Muscle of arm (tissue), 12 donors: ENCODE measurements around the gene DLG4. TPM values are rescaled to one million over a fixed set of nuclear protein-coding genes. Genes with fewer than 3 reads are reported as not detected.

Experiments used
- DNase-seq: peaks from one replicate; pipeline ENCODE4 v3.0.0-alpha.2; 2013
- polyA plus RNA-seq, 12 donors: library from polyadenylated mRNA; unstranded; fragments of 120-200 nt; gene quantifications; one replicate each; pipeline ENCODE4 v1.2.1, GENCODE V29; 2013; ENCODE audit not compliant: insufficient read length in 12 of 12

Gene DLG4
- polyA plus RNA-seq, 12 donors = 14.8 to 47.6 (median 19.5) TPM; not detected in 1

GRCh38 chr17:7216242-7217112 lies 3.2 kb downstream of the DLG4 start:
- DNase-seq = no peak

DNA sequence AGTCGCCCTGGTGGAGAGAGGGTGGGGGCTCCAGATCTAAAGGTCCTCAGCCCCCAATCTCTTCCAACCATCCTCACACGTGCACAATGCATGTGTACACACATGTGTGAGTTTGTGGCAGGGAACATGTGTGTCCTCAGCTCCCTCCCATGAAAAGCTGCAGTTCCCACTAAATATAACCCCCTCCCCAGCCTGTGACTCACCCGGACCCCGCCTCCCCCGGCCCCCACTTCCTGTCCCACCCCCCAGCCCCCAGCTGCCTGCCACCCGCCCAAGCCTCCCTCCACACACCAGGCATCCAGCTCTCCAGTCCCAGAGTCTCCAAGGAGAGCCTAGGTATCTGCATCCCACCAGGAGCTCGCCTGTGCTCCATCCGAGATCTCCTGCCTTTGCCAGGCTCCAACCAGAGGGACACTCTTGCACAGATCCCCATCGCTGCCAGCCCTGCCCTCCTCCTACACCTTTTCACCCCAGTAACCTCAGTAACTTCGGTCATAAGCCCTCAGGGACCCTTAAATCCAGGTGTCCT lies 3.9 kb downstream of the DLG4 start:
- DNase-seq = no peak

- DNase-seq = peak; percentile 93
Observed at GRCh38 chr17:7215136-7215638, 4.4 kb downstream of the DLG4 start.

DNA sequence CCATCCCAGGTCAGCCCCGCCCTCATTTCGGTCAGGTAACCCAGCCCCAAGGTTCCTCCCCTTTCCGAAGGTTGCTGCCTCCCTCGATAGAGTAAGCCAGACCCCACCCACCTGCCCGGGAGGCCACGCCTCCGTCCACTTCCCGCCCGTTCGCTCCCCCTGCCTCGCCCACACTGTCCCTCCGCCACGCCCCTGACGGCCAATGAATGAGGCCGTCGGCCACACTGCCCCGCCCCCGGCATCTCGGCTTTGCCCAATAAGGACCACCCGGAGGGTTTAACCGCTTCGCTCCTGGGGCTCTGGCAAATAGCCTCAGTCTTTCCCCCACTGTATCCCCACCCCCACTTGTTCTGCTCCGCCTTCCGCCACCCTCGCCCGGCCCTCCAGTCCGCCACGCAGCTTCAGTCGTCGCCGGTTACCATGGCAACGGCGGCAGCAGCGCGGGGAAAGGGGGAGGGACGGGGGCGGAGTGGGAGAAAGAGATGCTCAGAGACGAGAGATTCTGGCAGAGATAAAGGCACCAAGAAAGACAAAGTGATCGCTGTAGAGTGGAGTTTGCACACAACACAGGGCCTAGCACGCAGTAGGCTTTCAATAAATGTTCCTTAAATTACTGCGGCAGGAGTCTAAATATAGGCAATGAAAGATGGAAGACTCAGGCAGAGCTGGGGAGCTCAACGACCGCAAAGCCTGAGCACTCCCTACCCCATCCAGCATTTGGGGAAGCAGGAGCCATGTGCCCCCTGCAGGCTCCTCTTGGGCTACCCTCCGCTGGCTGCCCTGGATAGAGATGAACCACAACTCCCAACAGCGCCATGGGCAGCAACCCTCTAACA lies 5.1 kb downstream of the DLG4 start:
- peak; percentile 99 for DNase-seq

DNA sequence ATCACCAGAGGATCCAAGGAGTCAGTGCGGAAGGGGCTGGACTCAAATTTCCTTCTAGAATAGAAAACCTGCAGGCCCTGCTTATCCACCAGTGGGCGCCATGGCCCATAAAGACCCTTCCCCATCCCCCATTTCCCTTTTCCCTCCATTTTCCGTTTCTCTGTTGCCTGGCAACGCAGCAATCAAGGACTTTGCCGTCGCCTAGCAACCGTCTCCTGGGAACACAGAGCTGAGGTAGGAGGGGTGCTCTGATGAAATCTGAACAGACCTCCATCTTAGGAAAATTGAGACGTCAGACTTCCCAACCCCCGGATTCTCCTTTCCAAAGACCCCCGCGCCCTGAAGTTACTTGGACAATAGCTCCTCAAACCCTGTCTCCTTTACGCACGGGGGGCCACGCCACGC lies 5.7 kb downstream of the DLG4 start:
- peak; percentile 90 for DNase-seq

DNA sequence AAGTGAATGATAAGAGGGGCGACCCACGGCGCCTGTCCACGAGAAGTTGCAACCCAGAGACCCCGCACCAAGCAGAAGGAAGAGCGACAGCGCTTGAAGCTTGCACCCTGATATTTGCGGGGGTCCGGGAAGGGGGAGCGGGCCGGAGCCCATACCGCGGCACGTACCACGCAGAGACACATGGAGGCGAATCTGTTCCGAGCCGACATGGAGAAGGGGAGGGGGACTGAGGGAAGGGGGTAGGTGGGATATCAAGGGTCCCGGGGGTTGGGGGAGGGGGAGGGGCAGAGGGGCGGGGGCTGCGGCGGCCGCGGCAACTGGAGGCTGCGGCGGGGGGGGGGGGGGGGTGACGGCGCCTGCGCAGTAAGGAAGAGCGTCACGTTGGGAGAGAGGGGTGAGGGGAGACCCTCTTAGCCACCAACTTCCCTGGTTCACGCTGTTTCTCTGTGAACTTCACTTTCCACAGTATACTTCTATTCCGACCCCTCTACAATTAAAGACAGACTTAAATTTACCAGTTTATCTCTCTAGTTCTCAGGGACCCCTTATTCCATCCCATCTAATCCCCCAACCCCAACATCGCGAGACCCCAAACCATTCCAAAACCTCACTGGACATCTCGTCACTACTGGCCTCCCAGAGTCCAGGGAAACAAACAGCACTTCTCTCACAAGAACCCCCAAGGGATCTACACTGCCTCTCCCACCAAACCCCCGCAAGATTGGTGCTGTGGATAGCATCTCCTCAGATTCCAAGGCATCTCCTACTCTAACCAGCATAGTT lies 8.0 kb downstream of the DLG4 start:
- DNase-seq = no peak

GRCh38 chr17:7208754-7209460 lies 10.7 kb downstream of the DLG4 start:
- DNase-seq = no peak

GRCh38 chr17:7208027-7208571 lies 11.5 kb downstream of the DLG4 start:
- no peak for DNase-seq

- DNase-seq = no peak
Observed at GRCh38 chr17:7207120-7208001, 12.3 kb downstream of the DLG4 start.

DNA sequence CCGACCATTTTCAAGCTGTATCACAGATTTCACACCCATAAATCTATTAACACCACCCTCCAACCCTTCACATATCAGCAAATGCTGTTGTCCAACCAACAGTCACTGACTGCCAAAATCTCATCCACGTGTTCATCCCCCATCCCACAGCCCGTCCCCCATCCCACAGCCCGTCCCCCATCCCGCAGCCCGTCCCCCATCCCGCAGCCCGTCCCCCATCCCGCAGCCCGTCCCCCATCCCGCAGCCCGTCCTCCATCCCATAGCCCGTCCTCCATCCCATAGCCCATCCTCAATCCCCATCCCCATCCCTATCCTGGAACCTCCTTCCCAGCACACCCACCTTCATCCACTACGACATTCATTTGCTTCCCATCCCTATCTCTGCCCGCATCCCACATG lies 14.1 kb downstream of the DLG4 start:
- DNase-seq = no peak

- peak; percentile 92 for DNase-seq
Observed at GRCh38 chr17:7204828-7205461, 14.7 kb downstream of the DLG4 start.

DNA sequence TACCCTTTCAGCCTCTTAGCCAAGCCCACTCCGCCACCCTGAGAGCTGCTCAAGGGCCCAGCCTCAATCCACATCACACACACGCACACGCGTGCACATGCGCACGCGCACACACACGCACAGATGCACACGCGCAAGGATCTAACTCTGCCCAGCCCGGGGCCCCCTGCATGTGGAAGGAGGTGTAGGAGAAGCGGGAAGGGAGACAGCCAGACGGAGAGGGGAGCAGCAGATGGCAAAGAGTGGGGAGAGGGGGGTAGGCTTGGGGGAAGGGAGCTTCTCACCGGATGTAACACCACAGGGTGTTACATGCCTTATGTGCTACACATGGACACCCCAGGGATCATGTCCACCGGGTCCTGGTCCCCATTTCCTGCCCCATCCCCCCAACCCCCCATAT lies 15.3 kb downstream of the DLG4 start:
- DNase-seq = no peak

DNA sequence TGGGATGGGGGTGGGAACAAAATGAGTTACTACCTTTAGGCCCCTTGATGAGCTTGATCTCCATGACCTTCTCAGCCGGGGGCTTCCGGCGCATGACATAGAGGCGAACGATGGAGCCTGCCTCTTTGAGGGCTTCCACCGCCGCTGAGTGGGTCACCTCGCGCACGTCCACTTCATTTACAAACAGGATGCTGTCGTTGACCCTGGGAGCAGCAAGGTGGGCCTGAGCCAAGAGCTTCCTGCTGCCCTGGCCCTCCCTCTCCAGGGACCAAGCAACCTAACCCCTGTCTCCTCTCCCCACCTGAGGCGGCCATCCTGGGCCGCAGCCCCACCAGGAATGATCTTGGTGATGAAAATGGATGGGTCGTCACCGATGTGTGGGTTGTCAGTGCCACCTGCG lies 16.2 kb downstream of the DLG4 start:
- no peak for DNase-seq

DNA sequence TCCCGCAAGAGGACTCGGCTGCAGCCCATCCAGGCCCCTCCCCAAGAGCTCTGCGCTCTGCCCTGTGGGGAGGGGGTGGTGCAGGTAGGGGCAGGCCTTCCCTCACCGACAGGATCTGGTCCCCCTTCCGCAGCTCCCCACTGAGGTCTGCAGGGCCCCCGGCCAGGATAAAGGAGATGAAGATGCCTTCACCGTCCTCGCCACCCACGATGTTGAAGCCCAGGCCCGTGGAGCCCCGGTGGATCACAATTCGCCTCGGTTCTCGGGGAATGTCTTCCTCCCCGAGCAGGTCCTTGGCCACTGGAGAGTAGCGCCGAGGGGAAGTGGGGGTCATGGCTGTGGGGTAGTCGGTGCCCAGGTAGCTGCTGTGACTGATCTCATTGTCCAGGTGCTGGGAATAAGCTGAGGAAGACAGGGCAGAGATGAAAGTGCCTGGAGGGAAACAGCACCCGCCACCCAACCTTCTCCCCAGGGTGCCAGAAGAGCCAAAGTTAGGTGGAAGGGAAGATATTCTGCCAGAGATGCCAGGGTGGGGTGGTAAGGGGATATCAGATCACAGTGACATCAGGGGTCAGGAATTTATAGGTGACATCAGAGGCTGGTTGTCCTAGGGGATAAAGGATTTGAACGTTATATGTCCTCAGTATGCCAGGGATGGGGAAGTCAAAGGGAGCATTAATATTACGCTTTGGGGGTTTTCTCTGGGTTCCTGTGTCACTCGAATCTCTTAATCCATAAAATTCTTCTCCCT lies 22.8 kb downstream of the DLG4 start:
- DNase-seq = no peak

DNA sequence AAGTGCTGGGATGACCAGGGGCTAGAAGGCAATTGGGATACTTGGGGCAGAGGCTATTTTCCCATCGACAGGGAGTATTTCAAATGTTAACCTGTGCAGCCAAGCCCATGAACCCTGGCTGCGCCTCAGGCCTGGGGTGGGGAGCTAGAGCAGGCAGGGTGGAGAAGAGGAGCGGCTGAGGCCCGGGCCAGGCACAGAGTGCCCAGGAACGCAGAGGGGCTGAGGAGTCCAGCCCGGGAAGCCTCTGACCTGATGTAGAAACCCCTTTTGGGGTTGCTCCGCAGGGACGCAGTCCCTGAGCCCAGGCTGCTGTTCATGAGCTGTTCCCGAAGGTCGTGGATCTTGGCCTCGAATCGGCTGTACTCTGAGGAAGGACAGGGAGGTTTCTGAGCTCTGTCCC lies 23.7 kb downstream of the DLG4 start:
- DNase-seq = no peak

- DNase-seq = no peak
Observed at GRCh38 chr17:7192271-7192937, 27.2 kb downstream of the DLG4 start.

DNA sequence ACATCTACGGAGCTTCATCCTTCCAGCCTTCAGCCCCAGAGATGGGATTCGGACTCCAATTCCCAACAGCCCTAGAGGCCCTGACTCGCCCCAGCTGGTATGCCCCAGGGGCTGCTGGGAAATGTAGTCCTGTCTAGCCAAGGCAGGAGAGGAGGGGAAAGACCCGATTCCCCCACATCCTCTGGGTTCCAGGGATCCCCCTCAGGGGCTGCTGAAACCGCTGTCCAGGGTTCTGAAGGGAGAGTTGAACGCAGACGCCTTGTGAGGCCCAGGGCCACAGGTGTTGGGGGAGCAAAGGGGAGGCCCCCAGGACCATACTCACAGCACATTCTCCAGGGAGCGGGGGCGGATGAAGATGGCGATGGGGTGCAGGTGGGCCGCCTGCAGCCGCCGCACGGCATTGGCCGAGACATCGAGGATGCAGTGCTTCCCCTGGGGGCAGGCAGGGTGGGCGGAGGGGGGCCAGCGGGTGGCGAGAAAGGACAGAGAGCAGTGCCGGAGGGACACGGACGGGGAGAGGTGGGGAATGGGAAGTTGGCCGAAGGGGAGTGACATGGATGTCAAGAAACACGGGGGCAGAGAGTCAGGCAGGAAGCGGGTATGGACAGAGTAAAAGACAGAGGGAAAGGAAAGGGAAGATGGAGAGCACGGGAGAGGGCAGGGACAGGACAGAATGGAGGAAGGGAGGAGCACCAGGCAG lies 27.9 kb downstream of the DLG4 start:
- DNase-seq = no peak
